PC-3 (cell line): ENCODE data around the gene GRM1. TPM values are rescaled to one million over a fixed set of nuclear protein-coding genes. Genes with fewer than 3 reads are reported as not detected.

Experiments used
- ATAC-seq: fragments of 200-7000 bp; cut with Tn5 transposase; 2 replicates; pipeline ENCODE4 v1.9.1; 2020; ENCODE audit warnings: mild to moderate bottlenecking, moderate library complexity
- BruUV-seq: library from RNA; stranded (reverse); fragments of 400-500 nt; replicated peaks from 2 replicates; lab custom pipeline; 2021; lab: Mats Ljungman, UMichigan
- CTCF ChIA-PET: fragments of 300-600 bp; sonication (Branson Sonifier 250); formaldehyde crosslinking; loops from one replicate; lab custom pipeline; 2022; ENCODE audit warnings: antibody characterized with exemption; lab: Charles Lee
- POLR2A ChIA-PET: fragments of 300-600 bp; sonication (Branson Sonifier 250); formaldehyde crosslinking; loops from one replicate; lab custom pipeline; 2022; ENCODE audit warnings: antibody characterized with exemption; ENCODE audit not compliant: unreplicated experiment; lab: Charles Lee
- DNase-seq: peaks from one replicate; pipeline ENCODE4 v3.0.0-alpha.2; 2015
- H2AFZ ChIP-seq: fragments of 300-600 bp; sonication (generic); 2 replicates; pipeline ENCODE4 v1.6.0; 2016; ENCODE audit warnings: antibody characterized with exemption, low read length
- H3F3A ChIP-seq: fragments of 300-600 bp; sonication (generic); one replicate; pipeline ENCODE4 v1.6.0; 2017; ENCODE audit warnings: antibody characterized with exemption, low read length, control low read depth, mild to moderate bottlenecking; ENCODE audit not compliant: unreplicated experiment
- H3K27ac ChIP-seq: fragments of 300-600 bp; sonication (generic); 2 replicates; pipeline ENCODE4 v1.5.1; 2016; ENCODE audit warnings: mild to moderate bottlenecking, low read length
- H3K27me3 ChIP-seq: fragments of 300-600 bp; sonication (generic); 2 replicates; pipeline ENCODE4 v1.6.1; 2016; ENCODE audit warnings: low read length, mixed read lengths
- H3K36me3 ChIP-seq: fragments of 300-600 bp; sonication (generic); 2 replicates; pipeline ENCODE4 v1.6.1; 2016; ENCODE audit warnings: low read depth, mixed run types, low read length, mixed read lengths
- H3K4me1 ChIP-seq: fragments of 300-600 bp; sonication (generic); 2 replicates; pipeline ENCODE4 v1.5.1; 2016; ENCODE audit warnings: low read length; ENCODE audit not compliant: insufficient read depth
- H3K4me2 ChIP-seq: fragments of 300-600 bp; sonication (generic); 2 replicates; pipeline ENCODE4 v1.6.0; 2016; ENCODE audit warnings: low read length
- H3K4me3 ChIP-seq: fragments of 300-600 bp; sonication (generic); 2 replicates; pipeline ENCODE4 v1.5.1; 2016; ENCODE audit warnings: mild to moderate bottlenecking, low read length, mixed read lengths
- H3K79me2 ChIP-seq: fragments of 300-600 bp; sonication (generic); 2 replicates; pipeline ENCODE4 v1.6.1; 2017; ENCODE audit warnings: low read length, mixed read lengths
- H3K9ac ChIP-seq: fragments of 300-600 bp; sonication (generic); 2 replicates; pipeline ENCODE4 v1.6.0; 2016; ENCODE audit warnings: mild to moderate bottlenecking, low read length
- H3K9me2 ChIP-seq: fragments of 300-600 bp; sonication (generic); replicated peaks from 2 replicates; pipeline ENCODE4 v1.6.1; 2016; ENCODE audit warnings: mixed run types, low read length, mixed read lengths
- H3K9me3 ChIP-seq: fragments of 300-600 bp; sonication (generic); 2 replicates; pipeline ENCODE4 v1.6.1; 2016; ENCODE audit warnings: low read length, mixed read lengths
- H4K20me1 ChIP-seq: fragments of 300-600 bp; sonication (generic); 2 replicates; pipeline ENCODE4 v1.6.1; 2016; ENCODE audit warnings: low read length, mixed read lengths
- CTCF ChIP-seq: fragments of 300-600 bp; sonication (generic); conservative IDR thresholded peaks from 2 replicates; pipeline ENCODE4 v1.5.1; 2017; ENCODE audit warnings: antibody characterized with exemption, low read depth, mild to moderate bottlenecking, low read length
- EZH2 ChIP-seq: fragments of 300-600 bp; sonication (generic); IDR thresholded peaks from one replicate; pipeline ENCODE4 v1.6.1; 2017; ENCODE audit warnings: antibody characterized with exemption, mild to moderate bottlenecking, low read length; ENCODE audit not compliant: unreplicated experiment
- EZH2phosphoT487 ChIP-seq: fragments of 300-600 bp; sonication (generic); IDR thresholded peaks from 2 replicates; pipeline ENCODE4 v1.6.1; 2018; ENCODE audit warnings: mild to moderate bottlenecking, antibody characterized with exemption, low read length, borderline replicate concordance
- intact Hi-C: fragments of 100-400 bp; cut with micrococcal nuclease; formaldehyde crosslinking; loops from 2 replicates; pipeline ENCODE4 v1.9.0; 2023
- total RNA-seq: library from RNA; depleted of rRNA; stranded (reverse); fragments of >200 nt; gene quantifications from 2 replicates; pipeline ENCODE4 v1.2.3, GENCODE V29; 2014

The GRM1 gene
- total RNA-seq, 1 experiment from 2014 or later: 0.11 TPM

GRCh38 chr6:146211646-146212045 is 182.8 kb downstream of the GRM1 start:
- TF ChIP-seq CTCF (no peak), EZH2phosphoT487 (no peak), EZH2 (no peak)
- Histone ChIP-seq H3K79me2 (no peaks in the 10 kb centered on the region), H2AFZ (no peak overlapping the region), H3K4me2 (no peak overlapping the region), H3K4me3 (no peak overlapping the region), H3K27ac (no peak overlapping the region), H3K27me3 (peaks cover 12% of the 10 kb centered on the region), H3F3A (no peaks in the 10 kb centered on the region), H3K4me1 (no peaks in the 10 kb centered on the region), H4K20me1 (no peaks in the 10 kb centered on the region), H3K36me3 (no peaks in the 10 kb centered on the region), H3K9ac (no peak overlapping the region), H3K9me3 (no peaks in the 10 kb centered on the region), H3K9me2 (no peaks in the 10 kb centered on the region)
- ATAC-seq (no peak), DNase-seq (no peak)
- ChIA-PET CTCF (no interaction called here), POLR2A (no interaction called here)
- intact Hi-C loops: no loop called here
- no TSS peak for BruUV-seq

GRCh38 chr6:146212781-146213180 is 183.9 kb downstream of the GRM1 start:
- BruUV-seq: no TSS peak
- H3K4me1 ChIP-seq: no peaks in the 10 kb centered on the region
- TF ChIP-seq EZH2: no peak
- TF ChIP-seq CTCF: no peak
- TF ChIP-seq EZH2phosphoT487: no peak
- ATAC-seq: no peak
- no peaks in the 10 kb centered on the region for H4K20me1 ChIP-seq
- H3K4me2 ChIP-seq: no peak overlapping the region
- no peaks in the 10 kb centered on the region for H3K9me3 ChIP-seq
- CTCF ChIA-PET: no interaction called here
- H3K27ac ChIP-seq: no peak overlapping the region
- no peak overlapping the region for H3K9ac ChIP-seq
- H3K79me2 ChIP-seq: no peaks in the 10 kb centered on the region
- H3K27me3 ChIP-seq: peaks cover 11% of the 10 kb centered on the region
- H3K4me3 ChIP-seq: no peak overlapping the region
- DNase-seq: no peak
- H2AFZ ChIP-seq: no peak overlapping the region
- H3K9me2 ChIP-seq: no peaks in the 10 kb centered on the region
- no peaks in the 10 kb centered on the region for H3K36me3 ChIP-seq
- intact Hi-C loops: no loop called here
- POLR2A ChIA-PET: no interaction called here
- no peaks in the 10 kb centered on the region for H3F3A ChIP-seq

GRCh38 chr6:146219101-146219500 is 190.2 kb downstream of the GRM1 start:
- Histone ChIP-seq H3K9me2 (no peaks in the 10 kb centered on the region), H3F3A (no peaks in the 10 kb centered on the region), H3K27ac (no peak overlapping the region), H3K9ac (no peak overlapping the region), H3K9me3 (no peaks in the 10 kb centered on the region), H3K4me1 (no peaks in the 10 kb centered on the region), H3K36me3 (no peaks in the 10 kb centered on the region), H3K4me3 (no peak overlapping the region), H3K27me3 (no peaks in the 10 kb centered on the region), H3K79me2 (no peaks in the 10 kb centered on the region), H3K4me2 (no peak overlapping the region), H4K20me1 (no peaks in the 10 kb centered on the region), H2AFZ (no peak overlapping the region)
- POLR2A ChIA-PET: no interaction called here
- no TSS peak for BruUV-seq
- CTCF ChIA-PET: no interaction called here
- intact Hi-C loops: no loop called here
- TF ChIP-seq EZH2phosphoT487 (no peak), CTCF (no peak), EZH2 (no peak)
- ATAC-seq (no peak), DNase-seq (no peak)
